ENCODE measurements around the gene HDHD5. TPM values are rescaled to one million over a fixed set of nuclear protein-coding genes. Genes with fewer than 3 reads are reported as not detected.

HDHD5 gene
- total and polyA plus RNA-seq, 7 donors = 24.6 to 68.3 (median 33.9) TPM

GRCh38 chr22:17159504-17159951 is 451 bp upstream of the HDHD5 start:
- no peak for TF ChIP-seq CTCF (IDR thresholded peaks at IDR 0.05)
- no peaks in the 10 kb centered on the region for H3K9me3 ChIP-seq
- no peaks in the 10 kb centered on the region for H3K27me3 ChIP-seq (ENCODE audit: insufficient read depth in 3 of 3, low read length in 2 of 3)
- 2 to 4% (median 4%) methylated on average over 34 to 35 of the region's 35 CpGs for WGBS, 3 donors
- no peaks in the 10 kb centered on the region for H3K36me3 ChIP-seq (ENCODE audit: insufficient read depth in 1 of 2, low read depth in 1 of 2)
- H3K4me3 ChIP-seq = peak overlapping the region; percentile 83
- DNase-seq (peak in 1 of 2 donors; percentile 57), ATAC-seq (peak; percentile 48 to 69 (median 62))
- intact Hi-C loops (cut with DNase I) = loop anchor here in 1 of 2 donors (5.0 kb wide), 1 partner anchor 42 kb away; no protein-coding TSS in a partner anchor
- peaks cover 30% of the 10 kb centered on the region for H3K4me1 ChIP-seq
- H3K27ac ChIP-seq = peak overlapping the region; percentile 87

GRCh38 chr22:17158176-17158567 is 905 bp downstream of the HDHD5 start:
- no peak for TF ChIP-seq CTCF (IDR thresholded peaks at IDR 0.05)
- 31 to 41% (median 37%) methylated on average over 17 of the region's 17 CpGs for WGBS, 3 donors
- no peaks in the 10 kb centered on the region for H3K36me3 ChIP-seq (ENCODE audit: insufficient read depth in 1 of 2, low read depth in 1 of 2)
- ATAC-seq (no peak), DNase-seq (no peak)
- peak overlapping the region; percentile 83 for H3K4me3 ChIP-seq
- H3K27me3 ChIP-seq (ENCODE audit: insufficient read depth in 3 of 3, low read length in 2 of 3) = no peaks in the 10 kb centered on the region
- intact Hi-C loops (cut with DNase I) = loop anchor here in 1 of 2 donors (5.0 kb wide), 1 partner anchor 41 kb away; no protein-coding TSS in a partner anchor
- peaks cover 32% of the 10 kb centered on the region for H3K4me1 ChIP-seq
- no peaks in the 10 kb centered on the region for H3K9me3 ChIP-seq
- H3K27ac ChIP-seq = peak overlapping the region; percentile 87

GRCh38 chr22:17157714-17158113 is 1.4 kb downstream of the HDHD5 start:
- Histone ChIP-seq H3K9me3 (no peaks in the 10 kb centered on the region), H3K4me1 (peaks cover 36% of the 10 kb centered on the region), H3K36me3 (ENCODE audit: insufficient read depth in 1 of 2, low read depth in 1 of 2) (no peaks in the 10 kb centered on the region), H3K4me3 (peak overlapping the region; percentile 83), H3K27ac (peak overlapping the region; percentile 87), H3K27me3 (ENCODE audit: insufficient read depth in 3 of 3, low read length in 2 of 3) (no peaks in the 10 kb centered on the region)
- DNase-seq = no peak
- intact Hi-C loops (cut with DNase I) = loop anchor here in 1 of 2 donors (5.0 kb wide), 1 partner anchor 40 kb away; no protein-coding TSS in a partner anchor
- no peak for TF ChIP-seq CTCF (IDR thresholded peaks at IDR 0.05)
- no peak for ATAC-seq
- 24 to 43% (median 34%) methylated on average over 3 of the region's 3 CpGs for WGBS, 3 donors

GRCh38 chr22:17155941-17156340 is 3.1 kb downstream of the HDHD5 start:
- Histone ChIP-seq H3K27ac (no peak overlapping the region), H3K9me3 (no peaks in the 10 kb centered on the region), H3K4me3 (no peak overlapping the region), H3K36me3 (ENCODE audit: insufficient read depth in 1 of 2, low read depth in 1 of 2) (no peaks in the 10 kb centered on the region), H3K4me1 (peaks cover 37% of the 10 kb centered on the region), H3K27me3 (ENCODE audit: insufficient read depth in 3 of 3, low read length in 2 of 3) (no peaks in the 10 kb centered on the region)
- intact Hi-C loops (cut with DNase I) = loop anchor here in 1 of 2 donors (5.0 kb wide), 1 partner anchor 39 kb away; no protein-coding TSS in a partner anchor
- TF ChIP-seq CTCF (IDR thresholded peaks at IDR 0.05) = no peak
- 57 to 69% (median 66%) methylated on average over 3 of the region's 3 CpGs for WGBS, 3 donors
- ATAC-seq (no peak), DNase-seq (no peak)

GRCh38 chr22:17152971-17153370 is 6.1 kb downstream of the HDHD5 start:
- intact Hi-C loops (cut with DNase I) = no loop called here
- H3K9me3 ChIP-seq = no peaks in the 10 kb centered on the region
- H3K36me3 ChIP-seq (ENCODE audit: insufficient read depth in 1 of 2, low read depth in 1 of 2) = peaks cover 0 to 16% of the 10 kb centered on the region in 2 donors
- no peak for DNase-seq
- whole genome bisulfite sequencing, 3 donors = 37 to 48% (median 44%) methylated on average over 3 of the region's 3 CpGs
- no peak overlapping the region for H3K27ac ChIP-seq
- peaks cover 32% of the 10 kb centered on the region for H3K4me1 ChIP-seq
- H3K4me3 ChIP-seq = no peak overlapping the region
- no peak for TF ChIP-seq CTCF (IDR thresholded peaks at IDR 0.05)
- H3K27me3 ChIP-seq (ENCODE audit: insufficient read depth in 3 of 3, low read length in 2 of 3) = no peaks in the 10 kb centered on the region
- ATAC-seq = no peak
